GM19035 (cell line): ENCODE measurements around the gene PLCH2.

Experiments
- ATAC-seq: cut with Tn5 transposase; IDR thresholded peaks from one replicate; pipeline ENCODE4 v1.9.1; 2021; ENCODE audit not compliant: unreplicated experiment

PLCH2 gene

DNA sequence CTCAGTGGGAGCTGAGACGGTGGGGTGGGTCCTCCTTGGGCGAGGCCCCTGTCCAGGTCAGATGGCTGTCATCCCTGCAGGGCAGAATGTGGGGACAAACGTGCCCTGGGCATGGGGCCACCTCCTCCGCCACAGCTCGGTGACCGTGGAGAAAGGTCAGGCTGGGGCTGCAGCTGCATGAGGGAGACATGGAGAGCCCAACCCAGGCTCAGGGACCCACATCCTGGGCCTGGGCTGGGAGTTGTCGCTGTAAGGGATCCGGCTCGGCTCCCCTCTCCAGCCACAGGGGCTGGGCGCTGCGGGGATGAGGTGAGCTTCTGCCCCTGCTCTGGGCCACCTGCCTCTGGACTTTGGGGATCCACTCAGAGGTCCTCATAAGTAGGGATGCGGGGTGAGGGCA, 518 bp upstream of the PLCH2 start:
- no peak for ATAC-seq

DNA sequence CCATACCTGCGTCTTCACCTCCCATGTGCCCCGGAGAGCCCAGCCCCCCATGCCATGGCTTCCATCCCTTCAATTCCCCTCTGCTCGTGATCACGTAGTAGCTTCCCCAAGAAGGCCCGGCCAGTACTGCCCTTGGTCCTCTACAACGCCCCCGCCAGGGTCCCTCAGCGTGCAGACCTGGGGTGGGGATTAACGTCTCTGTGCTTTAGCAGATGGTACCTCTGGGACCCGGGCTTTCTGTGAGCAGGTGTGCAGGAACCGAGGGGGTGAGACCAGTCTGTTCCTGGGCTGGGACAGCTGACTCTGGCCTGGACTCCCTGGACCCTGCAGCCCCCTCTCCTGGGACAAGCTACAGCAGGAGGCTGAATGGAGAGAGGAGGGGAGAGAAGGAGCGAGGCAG, 1.2 kb downstream of the PLCH2 start:
- no peak for ATAC-seq

- ATAC-seq, result no peak
Measured at GRCh38 chr1:2477791-2478499, 1.9 kb downstream of the PLCH2 start.

DNA sequence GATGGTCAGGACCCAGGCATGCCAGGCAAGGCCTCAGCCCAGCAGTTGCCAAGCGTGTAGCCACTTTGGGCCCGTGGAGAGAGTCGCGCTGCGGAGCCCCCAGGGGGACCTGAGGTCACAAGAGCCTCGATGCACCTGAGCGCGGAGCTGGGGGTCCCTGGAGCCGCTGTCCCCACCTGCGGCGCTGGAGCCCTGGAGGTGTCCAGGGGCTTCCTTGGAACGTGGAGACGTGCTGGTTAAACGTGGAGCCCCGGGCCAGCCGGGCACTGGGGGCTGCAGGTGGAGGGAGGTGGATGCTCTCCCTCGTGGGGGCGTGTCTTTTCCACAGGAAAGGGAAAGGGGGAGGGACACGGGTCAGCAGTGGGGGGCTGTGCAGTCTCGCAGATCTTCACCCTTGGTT, 3.1 kb downstream of the PLCH2 start:
- ATAC-seq, result no peak

DNA sequence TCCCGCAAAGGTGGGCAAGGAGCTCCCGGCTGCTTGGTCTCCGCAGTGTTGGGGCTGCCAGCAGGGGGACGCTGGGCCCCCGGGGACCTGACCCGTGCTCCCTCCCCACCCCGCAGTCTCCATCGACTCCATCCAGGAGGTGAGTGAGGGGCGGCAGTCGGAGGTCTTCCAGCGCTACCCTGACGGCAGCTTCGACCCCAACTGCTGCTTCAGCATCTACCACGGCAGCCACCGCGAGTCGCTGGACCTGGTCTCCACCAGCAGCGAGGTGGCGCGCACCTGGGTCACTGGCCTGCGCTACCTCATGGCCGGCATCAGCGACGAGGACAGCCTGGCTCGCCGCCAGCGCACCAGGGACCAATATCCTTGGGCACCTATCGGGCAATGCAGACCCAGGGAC, 3.5 kb downstream of the PLCH2 start:
- no peak for ATAC-seq

GRCh38 chr1:2480236-2480985, 4.3 kb downstream of the PLCH2 start:
- ATAC-seq, result no peak

DNA sequence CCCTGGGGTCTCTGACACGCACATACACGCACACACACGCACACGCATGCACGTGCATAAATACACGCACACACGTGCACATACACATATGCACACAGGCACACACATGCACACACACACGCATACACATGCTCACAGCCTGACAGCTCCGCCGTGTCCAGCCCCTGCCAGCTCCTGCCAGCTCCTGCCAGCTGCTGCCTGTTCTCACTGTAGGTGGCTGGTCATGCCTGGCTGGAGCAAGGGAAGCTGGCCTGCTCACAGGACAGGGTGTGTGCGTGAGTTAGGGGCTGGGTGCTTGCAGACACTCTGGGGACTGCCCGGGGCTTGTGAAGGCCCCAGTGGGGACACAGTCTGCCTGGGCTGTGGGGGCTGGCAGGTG, 4.9 kb downstream of the PLCH2 start:
- no peak for ATAC-seq

DNA sequence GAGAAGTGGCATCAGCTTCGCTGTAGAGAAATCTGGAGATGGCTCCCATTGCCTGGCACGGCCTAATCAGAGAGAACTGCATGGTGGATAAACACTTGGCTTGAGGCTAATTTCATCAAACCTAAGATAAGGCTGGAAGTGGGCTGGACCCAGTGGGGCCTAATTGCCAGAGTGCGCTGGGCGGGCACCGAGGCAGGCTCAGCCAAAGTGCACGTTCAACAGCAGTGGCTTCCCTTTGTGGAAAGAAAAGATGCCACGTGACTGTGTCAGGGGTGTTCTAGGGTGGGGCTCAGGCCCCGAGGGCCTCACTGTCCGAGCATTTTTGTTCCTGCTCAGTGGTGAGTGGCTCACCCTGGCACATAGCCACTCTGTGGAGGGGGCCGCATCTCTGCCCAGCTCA, 5.8 kb downstream of the PLCH2 start:
- no peak for ATAC-seq

DNA sequence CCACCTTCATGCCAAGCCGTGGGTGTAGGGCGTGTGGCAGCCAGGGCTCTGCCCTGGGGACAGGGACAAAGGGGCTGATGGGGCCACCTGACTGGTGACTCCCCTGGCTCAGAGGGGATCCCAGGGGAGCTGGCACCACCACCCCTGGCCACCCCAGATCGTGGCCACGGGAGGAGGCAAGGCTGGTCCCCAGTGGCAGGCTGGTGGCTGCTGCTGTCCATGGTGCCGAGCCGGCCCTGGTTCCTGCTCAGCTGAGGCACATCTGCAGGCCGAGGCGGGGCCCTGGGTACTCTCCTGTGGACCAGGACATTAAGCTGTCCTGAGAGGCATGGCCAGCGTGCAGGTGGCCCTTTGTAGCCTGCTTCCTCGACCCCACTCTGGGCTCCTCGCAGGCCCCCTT, 6.5 kb downstream of the PLCH2 start:
- ATAC-seq, result no peak

DNA sequence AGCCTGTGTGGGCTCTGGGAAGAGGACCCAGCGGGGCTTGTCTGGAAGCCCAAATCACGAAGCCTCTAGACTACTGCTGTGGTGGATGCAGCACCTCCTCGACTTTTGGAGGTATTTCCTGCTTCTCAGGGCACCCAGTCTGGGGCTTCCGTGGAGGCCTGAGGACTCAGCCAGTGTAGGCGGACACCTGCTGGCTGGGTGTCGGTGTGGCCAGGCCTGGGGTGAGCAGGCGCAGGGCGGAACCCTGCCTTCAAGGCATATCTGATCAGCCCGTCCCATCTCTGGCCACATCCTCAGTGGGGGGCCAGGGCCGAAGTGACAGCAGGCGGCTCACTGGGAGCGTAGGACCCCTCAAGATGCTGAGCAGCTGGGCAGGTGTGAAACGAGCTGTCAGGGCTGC, 6.9 kb downstream of the PLCH2 start:
- ATAC-seq, result no peak

GRCh38 chr1:2483970-2484369, 7.9 kb downstream of the PLCH2 start:
- ATAC-seq, result no peak

DNA sequence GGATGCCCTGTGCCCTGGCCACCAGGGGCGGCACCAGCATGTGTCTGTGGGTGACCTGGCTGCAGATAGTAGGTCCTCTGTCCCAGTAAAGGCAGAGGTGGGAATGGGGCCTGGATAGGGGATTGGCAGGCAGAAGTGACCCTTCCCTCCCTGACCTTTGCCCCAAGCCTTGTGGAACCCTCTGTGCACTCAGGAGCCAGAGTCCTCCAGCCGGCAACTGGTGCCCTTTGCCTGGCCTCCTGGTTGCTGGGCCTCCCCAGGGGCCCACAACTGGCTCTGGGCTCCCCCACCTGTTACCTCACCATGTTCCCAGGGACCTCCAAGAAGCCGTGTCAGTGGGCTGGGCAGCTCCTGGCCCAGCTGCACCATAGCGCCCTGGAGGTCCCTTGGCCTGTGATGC, 10.0 kb downstream of the PLCH2 start:
- ATAC-seq, result no peak

- ATAC-seq, result no peak
Measured at GRCh38 chr1:2486558-2486957, 10.5 kb downstream of the PLCH2 start.

DNA sequence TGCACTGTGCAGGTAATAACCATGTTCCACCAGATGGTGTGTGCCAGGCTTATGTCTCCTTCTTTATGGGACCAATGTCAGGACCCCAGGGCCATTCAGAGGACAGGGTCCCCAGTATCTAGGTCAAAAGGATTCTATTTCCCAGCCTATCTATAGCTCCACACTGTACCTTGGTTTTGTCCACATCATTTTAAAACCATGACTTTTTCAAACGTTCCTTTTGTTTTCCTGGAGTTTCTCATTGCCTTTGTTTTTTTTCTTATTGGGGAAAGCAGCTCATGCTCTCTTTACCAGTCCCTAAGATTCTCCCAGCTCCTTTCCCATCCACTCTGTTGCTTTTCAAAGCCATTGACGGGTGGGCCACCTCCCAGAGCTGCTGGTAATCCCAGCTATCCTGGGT, 12.6 kb downstream of the PLCH2 start:
- ATAC-seq, result no peak

GRCh38 chr1:2489615-2490014, 13.5 kb downstream of the PLCH2 start:
- no peak for ATAC-seq

GRCh38 chr1:2492091-2492490, 16.0 kb downstream of the PLCH2 start:
- no peak for ATAC-seq

DNA sequence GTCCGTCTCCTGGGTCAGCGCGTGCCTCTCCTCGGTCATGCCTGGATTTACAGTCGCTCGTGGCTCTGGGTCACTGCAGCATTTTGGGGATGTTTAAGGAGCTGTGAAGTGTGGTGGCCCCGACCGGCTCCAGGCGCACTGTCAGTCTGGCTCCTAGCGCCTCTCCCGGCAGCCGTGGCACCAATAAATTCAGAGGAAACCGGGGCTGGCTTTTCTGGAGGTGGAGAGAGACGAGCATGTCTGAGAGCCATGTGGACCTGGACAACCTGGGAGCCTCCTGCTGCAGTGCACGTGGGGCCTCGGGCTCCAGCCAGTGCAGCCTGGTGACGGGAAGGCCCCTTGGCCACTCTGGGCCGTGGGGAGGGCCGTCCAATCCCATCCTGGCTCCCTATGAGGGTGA, 17.1 kb downstream of the PLCH2 start:
- no peak for ATAC-seq

DNA sequence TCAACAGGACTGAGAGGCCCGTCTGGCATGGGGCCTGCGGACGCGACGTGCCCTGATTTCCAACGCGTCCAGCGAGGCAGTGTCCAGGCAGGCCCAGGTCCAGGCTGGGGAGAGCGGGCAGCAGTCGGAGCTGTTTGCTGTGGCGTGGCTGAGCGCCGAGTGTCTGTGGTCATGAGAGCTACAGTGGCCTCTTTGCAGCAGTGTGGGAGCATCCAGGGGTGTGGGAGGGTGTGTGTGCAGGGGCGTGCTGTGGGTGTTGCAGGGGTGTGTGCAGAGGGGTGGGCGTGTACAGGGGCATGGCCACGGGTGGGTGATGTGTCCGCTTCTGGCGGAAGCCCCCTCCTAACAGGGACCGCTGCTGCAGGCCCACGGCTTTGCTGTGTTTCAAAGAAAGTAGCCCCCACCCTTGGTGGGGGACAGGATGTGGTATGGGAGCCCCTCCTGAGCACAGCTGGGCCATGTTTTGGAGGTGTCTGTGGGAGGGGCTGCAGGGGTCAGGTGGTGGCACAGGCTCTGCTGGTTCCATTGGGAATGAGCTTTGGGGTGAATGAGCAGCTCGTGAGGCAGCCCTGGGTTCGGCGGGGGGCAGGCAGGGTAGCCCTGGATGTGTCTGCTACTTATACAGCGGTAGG, 17.7 kb downstream of the PLCH2 start:
- ATAC-seq, result no peak

- no peak for ATAC-seq
Measured at GRCh38 chr1:2494323-2494693, 18.2 kb downstream of the PLCH2 start.

DNA sequence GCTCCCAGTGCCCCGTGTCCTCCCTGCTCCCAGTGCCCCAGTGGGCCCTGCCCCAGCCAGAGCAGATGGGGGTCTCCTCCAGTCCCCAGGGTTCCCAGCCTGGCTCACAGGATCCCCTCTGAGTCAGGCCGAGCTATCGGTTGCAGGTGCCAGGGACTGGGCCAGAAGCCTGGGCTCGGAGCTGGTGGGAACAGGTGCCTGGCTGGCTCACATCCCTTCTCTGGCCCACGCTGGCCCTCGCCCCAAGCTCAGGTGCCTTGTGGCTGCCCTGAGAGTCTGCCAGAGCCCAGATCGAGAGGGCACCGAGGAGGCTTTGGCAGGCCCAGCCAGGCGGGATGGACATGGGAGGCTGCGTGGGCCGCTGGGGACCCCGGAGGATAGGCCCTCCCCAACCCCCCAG, 18.9 kb downstream of the PLCH2 start:
- no peak for ATAC-seq

- ATAC-seq, result no peak
Measured at GRCh38 chr1:2495546-2495945, 19.5 kb downstream of the PLCH2 start.

GRCh38 chr1:2496087-2496622, 20.1 kb downstream of the PLCH2 start:
- ATAC-seq, result no peak
